HCT116 (cell line): ENCODE results near the gene CAMKMT. TPM values are rescaled to one million over a fixed set of nuclear protein-coding genes. Genes with fewer than 3 reads are reported as not detected.

Experiments
- ATAC-seq: fragments of 200-7000 bp; cut with Tn5 transposase; 2 replicates; pipeline ENCODE4 v1.9.1; 2020; ENCODE audit warnings: mild to moderate bottlenecking, moderate library complexity
- BruUV-seq: library from RNA; stranded (reverse); fragments of 400-500 nt; replicated peaks from 2 replicates; lab custom pipeline; 2021; lab: Mats Ljungman, UMichigan
- CTCF ChIA-PET: fragments of 300-600 bp; sonication (Branson Sonifier 250); formaldehyde crosslinking; loops from one replicate; lab custom pipeline; 2021; ENCODE audit warnings: antibody characterized with exemption; lab: Charles Lee
- POLR2A ChIA-PET: fragments of 300-600, 350-600 bp; sonication (Branson Sonifier 250); formaldehyde crosslinking; loops from one replicate; lab custom pipeline; 2021; ENCODE audit warnings: antibody characterized with exemption; lab: Charles Lee
- RAD21 ChIA-PET, 2 experiments: fragments of 300-600 bp; sonication (Branson Sonifier 250); formaldehyde crosslinking; loops; one replicate each; lab custom pipeline; 2023; ENCODE audit warnings: low total read pairs in 2 of 2; ENCODE audit not compliant: uncharacterized antibody in 2 of 2, unreplicated experiment in 2 of 2, low non-redundant PET in 1 of 2; lab: Charles Lee
- DNase-seq: peaks from one replicate; pipeline ENCODE4 v3.0.0-alpha.2; 2010; ENCODE audit warnings: low read depth, low spot score
- H2AFZ ChIP-seq: fragments of 200-600 bp; shearing (Covaris generic), sonication (generic); 2 replicates; pipeline ENCODE4 v1.6.1; 2017; ENCODE audit warnings: low read depth, mixed run types, mixed read lengths, antibody characterized with exemption, low read length; ENCODE audit not compliant: poor library complexity, severe bottlenecking
- H3K27ac ChIP-seq: 2 replicates; pipeline ENCODE4 v1.5.1; 2012; ENCODE audit warnings: low read depth, low read length
- H3K27me3 ChIP-seq: fragments of 200-600 bp; sonication (generic); 2 replicates; pipeline ENCODE4 v1.6.1; 2016; ENCODE audit warnings: mixed run types, low read length, mixed read lengths; ENCODE audit not compliant: insufficient read depth
- H3K36me3 ChIP-seq, 2 experiments: fragments of 200-500 bp in 1 of 2; fragments of 200-600 bp in 1 of 2; sonication (Bioruptor generic) in 1 of 2; sonication (generic) in 1 of 2; 2 replicates each; pipeline versions ENCODE4 v1.5.1 to v1.6.1; 2014 to 2016; ENCODE audit warnings: low read length in 2 of 2, inconsistent platforms in 1 of 2, mixed read lengths in 1 of 2, mixed run types in 1 of 2; ENCODE audit not compliant: insufficient read depth in 2 of 2, control insufficient read depth in 1 of 2
- H3K4me1 ChIP-seq, 2 experiments: fragments of 200-600 bp in 1 of 2; sonication (generic) in 1 of 2; 2 replicates each; pipeline versions ENCODE4 v1.5.1 to v1.6.1; 2012 to 2017; ENCODE audit warnings: low read length in 2 of 2, inconsistent platforms in 1 of 2, mild to moderate bottlenecking in 1 of 2, mixed read lengths in 1 of 2, mixed run types in 1 of 2, moderate library complexity in 1 of 2; ENCODE audit not compliant: insufficient read depth in 2 of 2, control insufficient read depth in 1 of 2
- H3K4me2 ChIP-seq: fragments of 200-600 bp; sonication (generic); 2 replicates; pipeline ENCODE4 v1.6.1; 2017; ENCODE audit warnings: mixed run types, low read length, mixed read lengths
- H3K4me3 ChIP-seq, 2 experiments: fragments of 200-600 bp in 1 of 2; sonication (generic) in 1 of 2; replicated peaks in 1 of 2; 2 replicates each; pipeline ENCODE4 v1.5.1; 2011 to 2016; ENCODE audit warnings: low read length in 2 of 2, control low read depth in 1 of 2, low read depth in 1 of 2, mild to moderate bottlenecking in 1 of 2, mixed read lengths in 1 of 2, mixed run types in 1 of 2
- H3K79me2 ChIP-seq: fragments of 200-600 bp; sonication (generic); 2 replicates; pipeline ENCODE4 v1.6.1; 2017; ENCODE audit warnings: mild to moderate bottlenecking, mixed run types, low read length, moderate library complexity, mixed read lengths; ENCODE audit not compliant: insufficient read depth
- H3K9ac ChIP-seq: fragments of 200-600 bp; sonication (generic); 2 replicates; pipeline ENCODE4 v1.6.1; 2016; ENCODE audit warnings: low read length, mixed read lengths
- H3K9me2 ChIP-seq: fragments of 200-600 bp; sonication (generic), shearing (Covaris generic); 2 replicates; pipeline ENCODE4 v1.6.1; 2017; ENCODE audit warnings: mixed run types, mild to moderate bottlenecking, moderate library complexity; ENCODE audit not compliant: insufficient read depth
- H3K9me3 ChIP-seq, 2 experiments: fragments of 200-500 bp in 1 of 2; fragments of 200-600 bp in 1 of 2; sonication (Bioruptor generic) in 1 of 2; sonication (generic) in 1 of 2; 2 replicates each; pipeline ENCODE4 v1.6.1; 2014 to 2017; ENCODE audit warnings: low read length in 2 of 2, mixed read lengths in 2 of 2, inconsistent platforms in 1 of 2, low read depth in 1 of 2, mild to moderate bottlenecking in 1 of 2, mixed run types in 1 of 2, moderate library complexity in 1 of 2; ENCODE audit not compliant: control insufficient read depth in 1 of 2, insufficient read depth in 1 of 2
- H4K20me1 ChIP-seq: fragments of 200-600 bp; sonication (generic), shearing (Covaris generic); 2 replicates; pipeline ENCODE4 v1.6.1; 2017; ENCODE audit warnings: mixed run types, mild to moderate bottlenecking, moderate library complexity; ENCODE audit not compliant: insufficient read depth
- ELF1 ChIP-seq: IDR thresholded peaks from 2 replicates; pipeline ENCODE4 v1.6.1; 2012; ENCODE audit warnings: low read depth, borderline replicate concordance
- EZH2 ChIP-seq: fragments of 200-600 bp; sonication (generic); IDR thresholded peaks from 2 replicates; pipeline ENCODE4 v1.6.1; 2017; ENCODE audit warnings: antibody characterized with exemption, mixed run types
- POLR2A ChIP-seq: IDR thresholded peaks from 2 replicates; pipeline ENCODE4 v1.7.0; 2011; ENCODE audit warnings: borderline replicate concordance; ENCODE audit not compliant: insufficient read depth, insufficient read length; ENCODE audit errors: extremely low read depth
- POLR2AphosphoS5 ChIP-seq: IDR thresholded peaks from 2 replicates; pipeline ENCODE4 v1.6.1; 2011; ENCODE audit warnings: mild to moderate bottlenecking, low read depth, low read length, moderate library complexity
- SRF ChIP-seq: IDR thresholded peaks from 2 replicates; pipeline ENCODE4 v1.6.1; 2012; ENCODE audit warnings: low read depth
- YY1 ChIP-seq: IDR thresholded peaks from 2 replicates; pipeline ENCODE4 v1.6.1; 2011; ENCODE audit warnings: low read length, low read depth, moderate library complexity, mild to moderate bottlenecking; ENCODE audit not compliant: insufficient replicate concordance; ENCODE audit errors: extremely low read depth
- ZFX ChIP-seq: fragments of 450-650 bp; IDR thresholded peaks from 2 replicates; pipeline ENCODE4 v1.6.1; 2017
- ZNF274 ChIP-seq: fragments of 200-500 bp; sonication (Bioruptor generic); IDR thresholded peaks from 2 replicates; pipeline ENCODE4 v1.6.1; 2014; ENCODE audit warnings: mild to moderate bottlenecking, low read depth, low read length, inconsistent platforms
- intact Hi-C: fragments of 100-400 bp; cut with micrococcal nuclease; formaldehyde crosslinking; loops from 2 replicates; pipeline ENCODE4 v1.10.0; 2022
- total RNA-seq: library from RNA; stranded (reverse); gene quantifications from one replicate; pipeline ENCODE4 v1.2.1, GENCODE V29; 2021; ENCODE audit not compliant: unreplicated experiment
- TF ChIP-seq, protein P1 (sequence below): IDR thresholded peaks from 2 replicates; pipeline ENCODE4 v1.6.1; 2012; ENCODE audit warnings: low read depth

CAMKMT gene
- total RNA-seq, 1 experiment from 2014 or later, result 10.6 TPM

DNA sequence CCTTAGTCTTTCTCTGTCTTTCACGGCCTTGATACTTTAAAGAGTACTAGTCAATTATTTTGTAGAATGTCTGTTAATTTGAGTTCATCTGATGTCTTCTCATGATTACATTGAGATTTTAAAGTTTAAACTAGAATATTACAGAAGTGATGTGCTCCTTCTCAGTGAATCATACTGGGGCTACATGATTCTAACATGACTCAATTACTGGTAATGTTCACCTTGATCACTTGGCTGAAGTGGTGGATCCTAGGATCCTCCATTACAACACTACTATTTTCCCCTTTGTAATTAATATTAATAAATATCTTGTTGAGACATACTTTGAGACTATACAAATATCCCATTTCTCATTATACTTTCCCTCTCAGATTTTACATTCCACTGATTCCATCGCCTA lies 148.5 kb downstream of the CAMKMT start:
- Histone ChIP-seq H3K9me3 (no peaks in the 10 kb centered on the region), H2AFZ (no peak overlapping the region), H4K20me1 (no peaks in the 10 kb centered on the region), H3K9me2 (no peaks in the 10 kb centered on the region), H3K79me2 (no peaks in the 10 kb centered on the region), H3K4me3 (no peak overlapping the region), H3K27ac (no peak overlapping the region), H3K4me1 (peaks cover 0 to 3% of the 10 kb centered on the region in 2 experiments; a peak in 1 of 4 replicates), H3K27me3 (no peaks in the 10 kb centered on the region), H3K36me3 (no peaks in the 10 kb centered on the region), H3K4me2 (no peak overlapping the region), H3K9ac (no peak overlapping the region)
- ChIA-PET POLR2A (no interaction called here), CTCF (no interaction called here), RAD21 (no interaction called here)
- intact Hi-C loops, result no loop called here
- no TSS peak for BruUV-seq
- TF ChIP-seq ELF1 (no peak), ZFX (no peak), ZNF274 (no peak), SRF (no peak), POLR2A (no peak), EZH2 (no peak), YY1 (no peak), POLR2AphosphoS5 (no peak)
- TF ChIP-seq, protein P1, sequence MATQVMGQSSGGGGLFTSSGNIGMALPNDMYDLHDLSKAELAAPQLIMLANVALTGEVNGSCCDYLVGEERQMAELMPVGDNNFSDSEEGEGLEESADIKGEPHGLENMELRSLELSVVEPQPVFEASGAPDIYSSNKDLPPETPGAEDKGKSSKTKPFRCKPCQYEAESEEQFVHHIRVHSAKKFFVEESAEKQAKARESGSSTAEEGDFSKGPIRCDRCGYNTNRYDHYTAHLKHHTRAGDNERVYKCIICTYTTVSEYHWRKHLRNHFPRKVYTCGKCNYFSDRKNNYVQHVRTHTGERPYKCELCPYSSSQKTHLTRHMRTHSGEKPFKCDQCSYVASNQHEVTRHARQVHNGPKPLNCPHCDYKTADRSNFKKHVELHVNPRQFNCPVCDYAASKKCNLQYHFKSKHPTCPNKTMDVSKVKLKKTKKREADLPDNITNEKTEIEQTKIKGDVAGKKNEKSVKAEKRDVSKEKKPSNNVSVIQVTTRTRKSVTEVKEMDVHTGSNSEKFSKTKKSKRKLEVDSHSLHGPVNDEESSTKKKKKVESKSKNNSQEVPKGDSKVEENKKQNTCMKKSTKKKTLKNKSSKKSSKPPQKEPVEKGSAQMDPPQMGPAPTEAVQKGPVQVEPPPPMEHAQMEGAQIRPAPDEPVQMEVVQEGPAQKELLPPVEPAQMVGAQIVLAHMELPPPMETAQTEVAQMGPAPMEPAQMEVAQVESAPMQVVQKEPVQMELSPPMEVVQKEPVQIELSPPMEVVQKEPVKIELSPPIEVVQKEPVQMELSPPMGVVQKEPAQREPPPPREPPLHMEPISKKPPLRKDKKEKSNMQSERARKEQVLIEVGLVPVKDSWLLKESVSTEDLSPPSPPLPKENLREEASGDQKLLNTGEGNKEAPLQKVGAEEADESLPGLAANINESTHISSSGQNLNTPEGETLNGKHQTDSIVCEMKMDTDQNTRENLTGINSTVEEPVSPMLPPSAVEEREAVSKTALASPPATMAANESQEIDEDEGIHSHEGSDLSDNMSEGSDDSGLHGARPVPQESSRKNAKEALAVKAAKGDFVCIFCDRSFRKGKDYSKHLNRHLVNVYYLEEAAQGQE, result no peak
- DNase-seq, result no peak
- no peak for ATAC-seq
